Measurements from ENCODE around the gene SNIP1. TPM values are rescaled to one million over a fixed set of nuclear protein-coding genes. Genes with fewer than 3 reads are reported as not detected.
"Not testable (repeated sequence)": the region's sequence is repeated elsewhere in the genome, so short reads cannot be mapped to it uniquely, and the experiment has no call there.

SNIP1 gene
- total RNA-seq, 1 donor from 2014 or later = 20.1 TPM

GRCh38 chr1:37545019-37545418, 9.1 kb downstream of the SNIP1 start:
- no peak overlapping the region for H3K4me3 Mint-ChIP-seq (ENCODE audit: unreplicated experiment)
- no peak for DNase-seq
- H3K4me1 Mint-ChIP-seq (ENCODE audit: low read depth, unreplicated experiment) = no peaks in the 10 kb centered on the region
- H3K27ac Mint-ChIP-seq (ENCODE audit: unreplicated experiment) = no peak overlapping the region
- TF ChIP-seq, protein P1, sequence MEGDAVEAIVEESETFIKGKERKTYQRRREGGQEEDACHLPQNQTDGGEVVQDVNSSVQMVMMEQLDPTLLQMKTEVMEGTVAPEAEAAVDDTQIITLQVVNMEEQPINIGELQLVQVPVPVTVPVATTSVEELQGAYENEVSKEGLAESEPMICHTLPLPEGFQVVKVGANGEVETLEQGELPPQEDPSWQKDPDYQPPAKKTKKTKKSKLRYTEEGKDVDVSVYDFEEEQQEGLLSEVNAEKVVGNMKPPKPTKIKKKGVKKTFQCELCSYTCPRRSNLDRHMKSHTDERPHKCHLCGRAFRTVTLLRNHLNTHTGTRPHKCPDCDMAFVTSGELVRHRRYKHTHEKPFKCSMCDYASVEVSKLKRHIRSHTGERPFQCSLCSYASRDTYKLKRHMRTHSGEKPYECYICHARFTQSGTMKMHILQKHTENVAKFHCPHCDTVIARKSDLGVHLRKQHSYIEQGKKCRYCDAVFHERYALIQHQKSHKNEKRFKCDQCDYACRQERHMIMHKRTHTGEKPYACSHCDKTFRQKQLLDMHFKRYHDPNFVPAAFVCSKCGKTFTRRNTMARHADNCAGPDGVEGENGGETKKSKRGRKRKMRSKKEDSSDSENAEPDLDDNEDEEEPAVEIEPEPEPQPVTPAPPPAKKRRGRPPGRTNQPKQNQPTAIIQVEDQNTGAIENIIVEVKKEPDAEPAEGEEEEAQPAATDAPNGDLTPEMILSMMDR (IDR thresholded peaks at IDR 0.05; ENCODE audit: partially characterized antibody, unreplicated experiment) = no peak
- no peaks in the 10 kb centered on the region for H3K9me3 Mint-ChIP-seq (ENCODE audit: unreplicated experiment)
- no peaks in the 10 kb centered on the region for H3K27me3 Mint-ChIP-seq (ENCODE audit: unreplicated experiment)
- H3K36me3 Mint-ChIP-seq (ENCODE audit: unreplicated experiment) = no peaks in the 10 kb centered on the region

- Mint-ChIP-seq H3K4me1 (ENCODE audit: low read depth, unreplicated experiment) (no peaks in the 10 kb centered on the region), H3K9me3 (ENCODE audit: unreplicated experiment) (no peaks in the 10 kb centered on the region), H3K27ac (ENCODE audit: unreplicated experiment) (no peak overlapping the region), H3K4me3 (ENCODE audit: unreplicated experiment) (no peak overlapping the region), H3K27me3 (ENCODE audit: unreplicated experiment) (no peaks in the 10 kb centered on the region), H3K36me3 (ENCODE audit: unreplicated experiment) (no peaks in the 10 kb centered on the region)
- TF ChIP-seq, protein P1 (IDR thresholded peaks at IDR 0.05; ENCODE audit: partially characterized antibody, unreplicated experiment) = no peak
- DNase-seq = no peak
Observed at GRCh38 chr1:37544530-37544929, 9.6 kb downstream of the SNIP1 start.

DNA sequence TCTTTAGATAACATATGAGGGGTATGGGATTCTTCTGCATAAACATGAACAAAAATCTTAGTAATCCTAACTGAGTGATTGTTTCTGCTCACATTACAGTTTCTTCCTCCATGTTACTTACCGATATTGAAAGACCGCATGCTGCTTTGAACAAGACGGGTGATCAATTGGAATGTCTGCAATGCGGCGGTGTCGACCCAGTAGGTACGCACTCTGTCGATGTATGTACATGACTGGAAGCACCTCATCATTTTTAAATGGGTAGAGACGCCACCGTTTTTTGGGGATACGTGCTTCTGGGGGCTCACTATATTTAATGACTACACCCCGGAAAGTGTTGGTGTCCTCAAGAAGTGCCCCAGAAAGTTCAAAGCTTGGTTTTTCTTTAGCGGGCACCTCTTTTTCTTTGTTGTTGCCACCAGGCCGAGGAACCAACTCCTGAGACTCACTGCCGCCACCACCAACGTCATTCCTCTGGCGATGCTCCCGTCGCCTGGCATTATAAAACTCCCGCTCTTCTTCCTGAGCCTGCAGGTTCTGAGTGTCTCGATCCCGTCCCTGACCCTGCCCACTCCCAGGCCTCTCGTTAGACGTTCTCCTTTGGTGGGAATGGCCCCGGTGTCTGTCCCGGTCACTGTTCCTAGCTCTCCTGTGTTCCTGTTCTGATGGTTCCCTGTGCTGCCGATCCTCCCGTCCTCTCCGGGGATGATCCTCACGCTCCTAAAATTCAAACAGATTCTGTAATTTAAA, 13.9 kb downstream of the SNIP1 start:
- Mint-ChIP-seq H3K27me3 (ENCODE audit: unreplicated experiment) (no peaks in the 10 kb centered on the region), H3K9me3 (ENCODE audit: unreplicated experiment) (no peaks in the 10 kb centered on the region), H3K27ac (ENCODE audit: unreplicated experiment) (no peak overlapping the region), H3K4me3 (ENCODE audit: unreplicated experiment) (no peak overlapping the region), H3K4me1 (ENCODE audit: low read depth, unreplicated experiment) (no peaks in the 10 kb centered on the region), H3K36me3 (ENCODE audit: unreplicated experiment) (no peaks in the 10 kb centered on the region)
- TF ChIP-seq, protein P1 (IDR thresholded peaks at IDR 0.05; ENCODE audit: partially characterized antibody, unreplicated experiment) = no peak
- DNase-seq = no peak

DNA sequence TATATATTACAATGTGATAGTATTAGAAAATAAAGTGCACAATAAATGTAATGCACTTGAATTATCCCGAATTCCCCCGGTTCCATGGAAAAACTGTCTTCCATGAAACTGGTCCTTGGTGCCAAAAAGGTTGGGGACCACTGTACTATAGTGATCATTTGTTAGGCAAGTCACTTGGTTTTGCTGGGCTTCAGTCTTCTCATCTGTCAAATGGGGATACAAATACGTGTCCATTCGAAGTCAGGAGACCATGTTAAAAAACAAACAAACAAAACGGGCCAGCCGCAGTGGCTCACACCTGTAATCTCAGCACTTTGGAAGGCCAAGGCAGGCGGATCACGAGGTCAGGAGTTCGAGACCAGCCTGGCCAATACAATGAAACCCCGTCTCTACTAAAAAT, 14.9 kb downstream of the SNIP1 start:
- H3K4me1 Mint-ChIP-seq (ENCODE audit: low read depth, unreplicated experiment) = not testable (repeated sequence)

DNA sequence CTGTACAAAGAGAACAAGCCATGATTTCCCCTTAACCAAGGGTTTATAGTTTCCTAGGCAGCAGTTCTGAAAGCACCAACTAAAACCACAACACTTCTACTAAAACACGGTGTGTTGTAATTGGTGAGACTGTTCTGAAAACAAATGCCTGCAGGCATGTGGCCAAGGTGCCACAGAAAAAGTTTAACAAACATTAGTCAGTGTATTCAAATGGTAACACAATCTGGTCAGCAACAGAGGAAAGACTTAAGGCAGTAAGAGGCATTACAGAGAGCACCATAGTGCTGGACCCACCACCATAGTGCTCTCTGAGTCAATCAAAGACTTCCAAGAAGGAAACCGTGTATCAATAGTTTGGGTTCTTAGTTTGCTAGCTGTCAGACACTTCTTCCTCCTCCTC, 16.7 kb downstream of the SNIP1 start:
- H3K4me1 Mint-ChIP-seq (ENCODE audit: low read depth, unreplicated experiment) = no peaks in the 10 kb centered on the region
- no peak for DNase-seq
- H3K4me3 Mint-ChIP-seq (ENCODE audit: unreplicated experiment) = no peak overlapping the region
- H3K9me3 Mint-ChIP-seq (ENCODE audit: unreplicated experiment) = no peaks in the 10 kb centered on the region
- H3K27ac Mint-ChIP-seq (ENCODE audit: unreplicated experiment) = no peak overlapping the region
- no peaks in the 10 kb centered on the region for H3K27me3 Mint-ChIP-seq (ENCODE audit: unreplicated experiment)
- TF ChIP-seq, protein P1 (IDR thresholded peaks at IDR 0.05; ENCODE audit: partially characterized antibody, unreplicated experiment) = no peak
- H3K36me3 Mint-ChIP-seq (ENCODE audit: unreplicated experiment) = no peaks in the 10 kb centered on the region

More for the DNA sequence above, 14.9 kb downstream of the SNIP1 start:
- H3K4me3 Mint-ChIP-seq (ENCODE audit: unreplicated experiment); DNase-seq; H3K27ac Mint-ChIP-seq (ENCODE audit: unreplicated experiment); H3K36me3 Mint-ChIP-seq (ENCODE audit: unreplicated experiment); H3K27me3 Mint-ChIP-seq (ENCODE audit: unreplicated experiment); H3K9me3 Mint-ChIP-seq (ENCODE audit: unreplicated experiment): not testable (repeated sequence)

Data from glutamatergic neuron (in vitro differentiated cells).